ENCODE measurements around the gene FGF14. TPM values are rescaled to one million over a fixed set of nuclear protein-coding genes. Genes with fewer than 3 reads are reported as not detected.
A peak's percentile ranks its signal among the peaks of the same experiment; 100 is the strongest.

Gene FGF14
- total and polyA plus RNA-seq, 5 experiments from 2014 or later, result not detected

DNA sequence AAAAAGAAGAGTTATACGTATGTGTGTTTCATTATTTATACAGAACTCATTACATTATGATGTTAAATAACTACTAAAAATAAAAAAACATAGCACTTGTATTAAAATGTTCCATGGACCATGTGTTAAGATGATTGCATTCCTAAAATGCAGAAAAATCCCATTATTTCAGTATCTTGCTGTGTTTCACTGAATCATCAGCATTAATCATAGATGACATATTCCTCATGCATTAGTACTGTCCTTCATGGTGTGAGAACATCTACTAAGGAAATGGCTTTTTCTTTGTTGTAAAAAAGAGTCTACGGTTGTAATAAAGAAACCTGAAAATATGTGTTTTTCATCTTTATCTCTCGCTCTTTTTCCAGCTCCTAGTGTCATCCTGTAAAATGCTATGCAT, 416.5 kb downstream of the FGF14 start:
- POLR2A ChIA-PET, result interaction anchor here (0.7 kb wide), 1 partner anchor 36 kb away, joined by 5 read pairs; no protein-coding TSS in a partner anchor
- ATAC-seq (no peak), DNase-seq (no peak)
- Mint-ChIP-seq H3K36me3 (no peaks in the 10 kb centered on the region), H3K27me3 (peaks cover 2 to 10% (median 4%) of the 10 kb centered on the region in 5 donors), H3K9me3 (peaks cover 0 to 16% (median 0%) of the 10 kb centered on the region in 9 donors), H3K27ac (no peak overlapping the region), H3K4me1 (no peaks in the 10 kb centered on the region), H3K4me3 (no peak overlapping the region)

DNA sequence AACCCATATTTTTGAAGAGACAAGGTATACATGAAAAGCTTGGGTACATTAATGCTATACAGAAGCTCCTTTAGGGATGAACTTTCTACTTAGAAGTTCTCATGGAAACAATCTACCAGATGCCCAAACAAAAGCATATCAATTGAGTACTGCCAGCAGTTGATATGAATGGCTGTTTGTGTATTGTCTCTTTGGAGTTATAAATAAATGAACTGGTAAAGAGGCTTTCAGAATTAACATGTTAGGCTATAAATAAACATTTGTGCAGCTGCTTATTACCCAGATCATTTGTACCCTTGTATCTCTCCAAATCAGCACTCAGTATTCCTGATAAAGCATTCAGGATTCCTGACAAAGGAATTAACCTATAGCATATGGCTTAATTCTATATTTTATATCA, 418.9 kb downstream of the FGF14 start:
- POLR2A ChIA-PET, result no interaction called here
- H3K4me1 Mint-ChIP-seq, result no peaks in the 10 kb centered on the region
- H3K36me3 Mint-ChIP-seq, result no peaks in the 10 kb centered on the region
- no peak for DNase-seq
- peaks cover 0 to 11% (median 0%) of the 10 kb centered on the region in 9 donors for H3K9me3 Mint-ChIP-seq
- H3K4me3 Mint-ChIP-seq, result no peak overlapping the region
- ATAC-seq, result no peak
- H3K27me3 Mint-ChIP-seq, result peaks cover 0 to 12% (median 4%) of the 10 kb centered on the region in 5 donors
- no peak overlapping the region for H3K27ac Mint-ChIP-seq

DNA sequence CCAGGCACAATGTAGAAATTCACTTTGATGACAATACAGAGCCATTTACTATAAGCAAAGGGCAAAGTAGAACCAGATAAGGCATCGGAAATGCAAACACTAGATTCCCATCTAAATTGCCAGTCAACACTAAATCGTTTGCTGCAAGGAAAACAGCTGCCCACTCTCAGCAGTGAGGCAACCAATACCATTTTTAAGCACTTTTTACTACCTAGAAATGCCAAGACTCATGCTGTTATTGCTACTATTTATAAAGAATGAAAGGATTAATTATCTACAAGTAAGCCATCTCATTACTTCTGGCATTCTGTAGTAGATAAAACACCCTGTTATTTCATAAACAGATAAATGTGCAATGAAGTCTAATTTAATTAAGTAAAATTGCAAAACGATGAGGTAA, 422.0 kb downstream of the FGF14 start:
- Mint-ChIP-seq H3K4me3 (no peak overlapping the region), H3K36me3 (no peaks in the 10 kb centered on the region), H3K9me3 (peaks cover 0 to 5% (median 0%) of the 10 kb centered on the region in 9 donors), H3K4me1 (no peaks in the 10 kb centered on the region), H3K27ac (no peak overlapping the region), H3K27me3 (peaks cover 7 to 21% (median 10%) of the 10 kb centered on the region in 5 donors)
- DNase-seq, result no peak
- ATAC-seq, result no peak
- POLR2A ChIA-PET, result no interaction called here

DNA sequence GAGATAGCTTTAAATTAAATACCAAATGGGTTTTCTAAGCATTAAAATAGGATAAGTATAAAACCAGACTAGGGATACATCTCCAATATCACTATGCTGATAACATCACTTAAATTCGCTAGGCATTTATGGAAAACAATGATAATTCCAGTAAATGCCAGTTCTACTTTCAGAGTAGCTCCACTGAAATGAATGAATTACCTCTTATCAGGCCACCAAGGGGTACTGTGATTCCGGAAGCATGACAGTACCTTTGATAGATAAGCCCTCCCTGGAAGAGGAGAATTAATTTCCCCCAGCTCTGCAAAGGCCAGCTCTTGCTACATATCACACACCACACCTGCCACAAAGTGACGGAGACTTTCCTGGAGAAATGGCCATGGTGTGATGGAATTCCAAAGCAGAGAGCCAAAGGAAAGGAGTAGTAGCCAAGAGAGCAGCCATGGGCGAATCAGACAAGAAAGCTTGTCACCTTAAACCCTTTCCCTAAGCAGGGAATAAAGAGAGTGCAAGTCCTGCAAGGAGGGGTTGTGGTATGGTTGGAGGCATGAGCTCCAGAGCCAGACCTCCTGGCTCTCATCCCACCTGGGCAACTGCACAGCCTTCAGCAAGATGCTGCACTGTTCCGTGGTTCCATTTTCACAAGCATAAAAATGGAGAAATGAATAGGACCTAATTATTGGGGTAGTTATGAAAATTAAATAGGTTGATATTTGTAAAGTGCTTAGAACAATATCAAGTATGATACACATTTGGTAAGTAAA, 423.1 kb downstream of the FGF14 start:
- H3K27ac Mint-ChIP-seq, result no peak overlapping the region
- H3K36me3 Mint-ChIP-seq, result no peaks in the 10 kb centered on the region
- peaks cover 0 to 5% (median 0%) of the 10 kb centered on the region in 9 donors for H3K9me3 Mint-ChIP-seq
- POLR2A ChIA-PET, result no interaction called here
- ATAC-seq, result no peak
- no peak overlapping the region for H3K4me3 Mint-ChIP-seq
- no peak for DNase-seq
- peaks cover 10 to 24% (median 11%) of the 10 kb centered on the region in 5 donors for H3K27me3 Mint-ChIP-seq
- no peaks in the 10 kb centered on the region for H3K4me1 Mint-ChIP-seq

DNA sequence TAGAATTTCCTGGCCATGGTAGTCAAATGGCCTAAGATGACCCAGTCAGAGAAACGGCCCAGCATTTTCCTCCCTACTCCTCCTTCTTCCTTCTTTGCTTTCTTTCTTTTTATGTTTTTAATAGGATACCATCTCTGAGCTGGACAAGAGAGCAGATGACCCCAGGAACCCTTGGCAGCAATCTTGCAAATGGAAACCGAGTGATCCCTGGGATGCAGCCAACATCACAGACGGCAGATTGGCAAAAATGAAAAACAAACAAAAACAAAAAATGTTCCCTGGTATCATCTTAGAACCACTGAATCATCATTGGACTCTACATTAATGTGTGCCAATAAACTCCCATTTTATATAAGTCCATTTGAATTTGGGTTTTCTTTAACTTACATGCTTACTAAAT, 424.4 kb downstream of the FGF14 start:
- POLR2A ChIA-PET, result no interaction called here

DNA sequence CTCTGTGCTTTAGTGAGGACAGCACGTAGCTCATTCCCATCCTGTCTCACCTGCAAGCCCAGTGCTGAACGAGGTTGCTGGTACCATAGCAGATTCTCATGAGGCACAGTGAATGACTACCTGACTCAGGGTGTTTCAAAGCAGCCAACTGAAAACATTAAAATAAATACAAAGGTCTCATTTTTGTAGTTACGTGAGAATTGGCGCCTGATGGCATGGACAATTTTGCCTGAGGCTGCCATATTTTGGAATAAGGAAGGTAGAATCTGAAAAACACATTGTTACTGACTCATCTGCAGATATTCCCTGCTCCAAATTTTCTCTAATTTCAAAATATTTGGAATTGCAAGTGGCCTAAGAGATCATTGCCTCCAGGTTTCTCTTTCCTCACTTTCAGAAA, 429.7 kb downstream of the FGF14 start:
- Mint-ChIP-seq H3K27me3 (peaks cover 8 to 15% (median 13%) of the 10 kb centered on the region in 5 donors), H3K27ac (no peak overlapping the region), H3K4me3 (no peak overlapping the region), H3K9me3 (peaks cover 0 to 3% (median 0%) of the 10 kb centered on the region in 9 donors), H3K4me1 (no peaks in the 10 kb centered on the region), H3K36me3 (no peaks in the 10 kb centered on the region)
- DNase-seq, result no peak
- ATAC-seq, result no peak
- POLR2A ChIA-PET, result no interaction called here

More for the DNA sequence above, 424.4 kb downstream of the FGF14 start:
- no peaks in the 10 kb centered on the region for H3K4me1 Mint-ChIP-seq
- H3K4me3 Mint-ChIP-seq, result no peak overlapping the region
- DNase-seq (no peak), ATAC-seq (no peak)
- no peaks in the 10 kb centered on the region for H3K36me3 Mint-ChIP-seq
- H3K9me3 Mint-ChIP-seq, result peaks cover 0 to 5% (median 0%) of the 10 kb centered on the region in 9 donors
- peaks cover 10 to 24% (median 11%) of the 10 kb centered on the region in 5 donors for H3K27me3 Mint-ChIP-seq
- no peak overlapping the region for H3K27ac Mint-ChIP-seq

DNA sequence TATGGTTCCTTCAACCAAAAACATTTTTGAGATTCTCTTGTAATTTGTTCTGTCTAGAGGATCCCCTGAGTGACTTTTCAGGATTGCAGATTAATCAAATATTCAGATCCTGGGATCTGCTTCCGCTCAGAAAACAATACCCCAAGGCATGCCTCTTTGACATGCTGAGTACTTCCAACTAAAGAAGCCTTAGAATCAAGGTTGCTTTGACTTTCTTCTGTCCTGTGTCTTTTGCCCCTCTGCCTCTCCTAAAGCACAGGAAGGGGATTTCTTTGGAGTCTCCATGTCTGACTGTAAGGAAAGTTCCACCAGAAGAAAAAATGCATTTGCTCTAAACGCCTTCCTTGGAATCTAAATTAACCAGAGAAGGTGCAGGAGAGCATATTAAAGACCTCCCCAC, 431.5 kb downstream of the FGF14 start:
- no peak overlapping the region for H3K27ac Mint-ChIP-seq
- H3K9me3 Mint-ChIP-seq, result peaks cover 0 to 3% (median 0%) of the 10 kb centered on the region in 9 donors
- peaks cover 5 to 14% (median 8%) of the 10 kb centered on the region in 5 donors for H3K27me3 Mint-ChIP-seq
- ATAC-seq, result no peak
- DNase-seq, result no peak
- H3K4me1 Mint-ChIP-seq, result no peaks in the 10 kb centered on the region
- H3K4me3 Mint-ChIP-seq, result no peak overlapping the region
- POLR2A ChIA-PET, result no interaction called here
- H3K36me3 Mint-ChIP-seq, result no peaks in the 10 kb centered on the region

DNA sequence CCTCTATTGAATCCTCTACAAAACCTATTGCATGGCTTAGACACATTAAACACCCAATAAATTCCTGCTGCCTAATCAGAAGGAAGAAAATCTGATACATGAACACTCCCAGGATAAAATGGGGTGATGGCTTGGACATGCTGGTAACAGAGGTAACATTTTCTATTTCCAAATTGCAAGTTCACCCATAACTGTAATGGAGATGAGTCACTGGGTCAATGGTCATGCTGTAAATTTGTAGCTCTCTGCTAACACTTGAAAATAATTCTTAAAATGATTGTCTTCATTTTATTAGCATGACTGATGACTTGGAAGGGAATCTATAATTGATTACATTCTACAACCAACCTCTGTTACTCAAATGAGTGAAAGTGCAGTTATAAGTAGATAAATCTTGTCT, 434.1 kb downstream of the FGF14 start:
- H3K27me3 Mint-ChIP-seq, result peaks cover 3 to 15% (median 10%) of the 10 kb centered on the region in 5 donors
- no peak for ATAC-seq
- no peak for DNase-seq
- peaks cover 0 to 7% (median 0%) of the 10 kb centered on the region in 9 donors for H3K9me3 Mint-ChIP-seq
- no peak overlapping the region for H3K4me3 Mint-ChIP-seq
- no peaks in the 10 kb centered on the region for H3K4me1 Mint-ChIP-seq
- no peaks in the 10 kb centered on the region for H3K36me3 Mint-ChIP-seq
- no peak overlapping the region for H3K27ac Mint-ChIP-seq
- POLR2A ChIA-PET, result no interaction called here

DNA sequence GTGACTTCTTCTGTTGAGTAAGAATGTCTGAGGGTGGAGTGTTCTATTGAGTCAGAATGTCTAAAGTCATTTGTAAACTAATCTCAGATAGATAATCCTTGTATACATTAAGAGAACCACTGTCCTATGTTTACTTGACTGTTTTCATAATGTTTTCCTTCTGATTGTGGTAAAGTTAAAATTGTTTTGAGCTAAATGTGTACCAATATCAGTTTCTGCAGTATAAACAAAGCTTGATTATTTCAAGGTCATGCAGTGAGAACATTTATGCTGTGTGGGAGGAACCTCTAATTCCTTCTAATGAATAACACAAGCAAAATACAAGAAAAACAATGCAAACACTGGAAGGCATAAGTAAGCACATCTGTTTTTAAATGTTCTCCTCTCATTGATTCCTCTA, 434.6 kb downstream of the FGF14 start:
- no peaks in the 10 kb centered on the region for H3K4me1 Mint-ChIP-seq

DNA sequence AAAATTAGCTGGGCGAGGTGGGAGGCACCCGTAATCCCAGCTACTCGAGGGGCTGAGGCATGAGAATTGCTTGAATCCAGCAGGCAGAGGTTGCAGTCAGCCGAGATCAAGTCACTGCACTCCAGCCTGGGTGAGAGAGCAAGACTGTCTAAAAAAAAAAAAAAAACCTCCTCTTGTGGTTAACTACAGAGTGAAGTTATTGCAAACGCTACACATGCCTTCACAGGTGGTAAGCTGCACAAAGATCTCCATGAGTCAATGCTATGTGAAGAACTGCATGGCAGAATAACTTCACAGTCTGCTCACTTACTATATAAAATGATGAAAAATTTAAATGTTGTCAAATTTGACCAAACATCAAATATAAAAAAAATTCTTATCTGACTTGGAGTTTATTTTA, 436.8 kb downstream of the FGF14 start:
- H3K9me3 Mint-ChIP-seq, result peaks cover 0 to 7% (median 0%) of the 10 kb centered on the region in 9 donors

More for the DNA sequence above, 434.6 kb downstream of the FGF14 start:
- Mint-ChIP-seq H3K36me3 (no peaks in the 10 kb centered on the region), H3K27ac (no peak overlapping the region), H3K27me3 (peaks cover 3 to 15% (median 11%) of the 10 kb centered on the region in 5 donors), H3K4me3 (no peak overlapping the region), H3K9me3 (peaks cover 0 to 7% (median 0%) of the 10 kb centered on the region in 9 donors)
- DNase-seq (no peak), ATAC-seq (no peak)
- POLR2A ChIA-PET, result no interaction called here

DNA sequence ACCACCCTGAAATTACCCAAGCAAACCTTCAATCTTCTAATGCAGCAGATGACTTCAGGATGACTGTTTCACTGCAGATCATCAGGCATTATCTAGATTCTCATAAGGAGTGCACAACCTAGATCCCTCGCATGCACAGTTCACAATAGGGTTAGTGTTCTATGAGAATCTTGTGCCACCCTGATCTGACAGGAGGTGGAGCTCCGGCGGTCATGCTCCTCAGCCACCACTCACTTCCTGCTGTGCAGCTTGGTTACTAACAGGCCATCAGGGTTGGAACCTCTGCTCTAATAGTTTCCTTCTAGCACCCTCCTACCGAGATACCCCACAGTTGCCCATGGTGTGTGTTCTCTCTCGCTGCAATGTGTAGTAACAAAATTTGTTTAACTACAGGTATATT, 442.8 kb downstream of the FGF14 start:
- no peak for DNase-seq
- no peaks in the 10 kb centered on the region for H3K36me3 Mint-ChIP-seq
- peaks cover 0 to 11% (median 1%) of the 10 kb centered on the region in 5 donors for H3K27me3 Mint-ChIP-seq
- no peak overlapping the region for H3K27ac Mint-ChIP-seq
- H3K9me3 Mint-ChIP-seq, result peaks cover 0 to 10% (median 0%) of the 10 kb centered on the region in 9 donors
- no peak for ATAC-seq
- no peak overlapping the region for H3K4me3 Mint-ChIP-seq
- H3K4me1 Mint-ChIP-seq, result peaks cover 0 to 3% (median 0%) of the 10 kb centered on the region in 4 donors
- POLR2A ChIA-PET, result no interaction called here

More for the DNA sequence above, 436.8 kb downstream of the FGF14 start:
- H3K4me1 Mint-ChIP-seq, result no peaks in the 10 kb centered on the region
- H3K36me3 Mint-ChIP-seq, result no peaks in the 10 kb centered on the region
- POLR2A ChIA-PET, result no interaction called here
- DNase-seq (no peak), ATAC-seq (no peak)
- peaks cover 3 to 15% (median 11%) of the 10 kb centered on the region in 5 donors for H3K27me3 Mint-ChIP-seq
- H3K27ac Mint-ChIP-seq, result no peak overlapping the region
- H3K4me3 Mint-ChIP-seq, result no peak overlapping the region

DNA sequence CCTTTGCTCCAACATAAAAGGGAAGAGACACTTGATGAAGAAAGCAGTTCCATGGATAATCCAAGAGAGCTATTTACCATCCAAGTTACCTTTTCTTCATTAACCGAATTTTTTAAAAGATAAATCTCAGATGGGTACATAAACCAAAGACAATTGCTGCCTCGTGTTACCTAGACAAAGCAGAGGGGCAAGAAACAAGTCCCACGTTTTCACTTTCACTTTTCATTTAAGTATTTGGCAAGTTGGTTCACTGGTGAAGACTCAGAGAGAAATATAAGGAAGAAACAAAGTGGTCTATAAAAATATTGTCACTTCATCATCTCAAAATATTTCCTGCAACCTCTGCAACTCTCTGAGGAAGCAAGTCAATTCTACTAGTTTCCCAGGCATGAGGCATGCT, 446.1 kb downstream of the FGF14 start:
- peaks cover 0 to 3% (median 0%) of the 10 kb centered on the region in 4 donors for H3K4me1 Mint-ChIP-seq
- H3K9me3 Mint-ChIP-seq, result peaks cover 0 to 3% (median 0%) of the 10 kb centered on the region in 9 donors
- no peak for ATAC-seq
- peaks cover 0 to 3% (median 0%) of the 10 kb centered on the region in 5 donors for H3K27me3 Mint-ChIP-seq
- no peaks in the 10 kb centered on the region for H3K36me3 Mint-ChIP-seq
- POLR2A ChIA-PET, result no interaction called here
- DNase-seq, result no peak
- peak overlapping the region in 2 of 10 donors; percentile 11 to 47 for H3K4me3 Mint-ChIP-seq
- no peak overlapping the region for H3K27ac Mint-ChIP-seq

DNA sequence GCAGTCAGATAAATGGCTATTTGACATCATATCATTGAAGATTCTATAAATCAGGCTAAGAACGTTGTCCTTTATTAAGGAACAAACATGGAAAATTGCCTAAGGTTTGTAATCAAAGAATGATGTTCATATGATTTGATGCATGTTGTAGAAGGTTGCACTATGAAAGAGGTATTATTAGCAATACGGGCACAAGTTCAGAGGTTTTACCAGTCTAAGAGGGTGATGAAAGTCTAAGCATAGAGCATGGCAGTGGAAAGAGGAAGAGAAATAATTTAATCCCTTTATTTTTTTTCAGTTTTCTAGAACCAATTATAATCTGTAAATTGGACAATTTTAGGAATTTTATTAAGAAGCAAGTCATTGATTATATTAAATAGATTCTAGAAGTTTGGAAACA, 450.7 kb downstream of the FGF14 start:
- no peak for DNase-seq
- no peak overlapping the region for H3K4me3 Mint-ChIP-seq
- H3K27me3 Mint-ChIP-seq, result peaks cover 0 to 3% (median 0%) of the 10 kb centered on the region in 5 donors
- H3K36me3 Mint-ChIP-seq, result no peaks in the 10 kb centered on the region
- H3K9me3 Mint-ChIP-seq, result peaks cover 0 to 4% (median 0%) of the 10 kb centered on the region in 9 donors
- peaks cover 0 to 3% (median 0%) of the 10 kb centered on the region in 4 donors for H3K4me1 Mint-ChIP-seq
- no peak for ATAC-seq
- H3K27ac Mint-ChIP-seq, result no peak overlapping the region
- POLR2A ChIA-PET, result no interaction called here
